GM19372 (cell line): ENCODE results near the gene CETN1.

Experiments used
- ATAC-seq: cut with Tn5 transposase; IDR thresholded peaks from one replicate; pipeline ENCODE4 v1.9.1; 2021; ENCODE audit warnings: mild to moderate bottlenecking, low read depth, moderate library complexity; ENCODE audit not compliant: unreplicated experiment

The CETN1 gene

DNA sequence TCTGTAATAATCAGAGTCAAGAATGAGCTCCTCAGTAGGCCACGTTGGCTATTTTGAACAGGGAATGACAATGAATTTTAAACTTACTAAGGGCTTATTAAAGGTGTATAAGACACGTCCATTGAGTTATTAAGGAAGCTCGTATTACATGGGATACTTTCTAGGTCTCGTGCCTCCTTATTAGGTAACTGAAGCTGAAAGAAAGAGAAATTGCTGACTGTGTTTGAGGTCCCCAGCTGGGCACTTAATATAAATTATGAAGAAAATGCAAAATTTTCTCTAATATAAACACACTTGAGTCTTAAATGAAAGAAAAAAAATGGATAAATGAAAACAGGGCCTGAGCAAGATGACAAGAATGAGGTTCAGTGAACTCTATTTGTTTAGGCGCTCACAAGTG is 38.4 kb downstream of the CETN1 start:
- no peak for ATAC-seq

DNA sequence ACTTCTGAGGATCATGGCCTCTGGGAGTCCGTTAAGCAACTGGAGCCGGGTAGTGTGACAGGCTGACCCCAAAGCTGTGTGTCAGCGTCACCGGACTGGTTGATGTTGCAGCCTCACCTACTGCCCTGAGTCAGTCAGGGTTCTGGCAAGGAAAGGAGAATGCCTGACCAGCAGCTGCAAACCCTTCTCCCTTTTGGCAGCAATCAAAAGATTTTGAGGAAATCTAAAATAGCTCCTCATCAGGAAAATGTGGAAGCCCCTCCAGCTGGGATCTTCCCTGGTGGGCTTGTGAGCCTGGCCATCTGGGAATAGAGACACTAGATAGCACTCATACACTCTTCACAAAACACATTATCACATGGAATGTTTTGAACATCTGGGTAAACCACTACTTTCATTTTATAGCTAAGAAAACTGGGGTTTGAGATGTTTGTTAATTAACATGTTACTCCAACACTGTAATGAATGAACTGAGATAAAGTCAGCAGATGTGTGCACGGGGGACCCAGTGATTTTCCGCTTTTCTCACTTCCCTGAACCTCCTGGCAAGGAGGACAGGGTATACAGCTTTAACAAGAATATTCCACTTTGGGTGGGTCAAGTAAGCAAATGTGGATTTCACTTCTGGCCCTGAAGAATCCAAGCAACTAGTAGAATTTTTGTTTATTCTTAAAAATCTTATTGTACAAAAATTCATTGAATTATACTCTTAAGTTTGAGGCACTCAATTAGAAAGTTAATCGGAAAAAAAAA is 41.3 kb downstream of the CETN1 start:
- ATAC-seq, result no peak

DNA sequence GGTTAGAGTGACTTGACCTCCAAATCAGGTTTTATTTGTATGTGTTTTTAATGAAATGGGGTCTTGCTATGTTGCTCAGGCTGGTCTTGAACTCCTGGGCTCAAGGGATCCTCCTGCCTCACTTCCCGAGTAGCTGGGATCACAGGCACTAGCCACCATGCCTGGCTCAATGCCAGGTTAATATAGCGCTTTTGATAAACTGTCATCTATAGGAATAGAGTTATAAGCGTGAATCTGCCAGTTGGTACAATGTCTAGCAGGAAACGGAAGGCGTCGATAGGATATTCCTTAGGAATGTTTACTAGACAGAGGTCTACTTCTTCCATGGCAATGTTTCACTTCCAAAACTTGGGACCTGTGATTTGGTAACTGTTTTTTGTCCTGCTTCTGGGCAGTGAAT is 42.1 kb downstream of the CETN1 start:
- ATAC-seq, result no peak

DNA sequence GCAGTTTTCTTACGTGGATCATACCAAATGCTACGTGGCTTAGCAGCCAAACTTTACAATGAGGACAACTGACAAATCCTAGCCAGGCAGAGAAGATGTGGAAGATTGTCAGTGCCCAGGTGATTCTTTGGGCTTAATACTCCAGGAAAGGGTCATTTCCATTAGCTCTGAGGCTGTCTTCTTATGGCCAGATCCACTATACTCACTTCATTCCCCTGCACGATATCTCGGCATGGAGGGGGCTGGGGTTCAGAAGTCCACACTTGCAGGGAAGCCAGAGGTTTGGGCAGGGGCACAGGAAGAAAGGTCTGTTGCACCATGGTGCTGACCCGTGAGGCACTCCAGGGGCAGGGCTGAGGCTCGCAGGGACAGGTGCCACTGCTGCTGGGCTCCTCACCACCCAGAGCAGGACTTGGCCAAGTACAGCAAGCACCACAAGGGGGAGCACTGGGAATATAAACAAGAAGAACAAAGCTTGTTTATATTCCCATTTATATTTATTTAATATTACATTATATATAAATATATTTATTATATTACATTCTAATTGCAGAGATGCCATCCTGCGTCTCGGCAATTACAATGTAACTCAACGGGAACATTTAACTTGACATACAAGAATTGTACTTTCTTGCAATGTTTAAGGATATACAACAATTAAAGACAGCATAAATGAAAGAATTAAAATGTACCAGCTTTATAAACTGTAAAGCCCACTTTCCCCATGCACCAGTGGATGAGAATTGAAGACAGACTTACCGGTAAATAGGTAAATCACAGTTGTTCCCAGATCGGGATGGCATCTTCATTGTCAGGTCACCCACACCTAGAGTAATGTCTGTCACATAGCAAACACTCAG is 43.8 kb downstream of the CETN1 start:
- peak; percentile 70 for ATAC-seq

DNA sequence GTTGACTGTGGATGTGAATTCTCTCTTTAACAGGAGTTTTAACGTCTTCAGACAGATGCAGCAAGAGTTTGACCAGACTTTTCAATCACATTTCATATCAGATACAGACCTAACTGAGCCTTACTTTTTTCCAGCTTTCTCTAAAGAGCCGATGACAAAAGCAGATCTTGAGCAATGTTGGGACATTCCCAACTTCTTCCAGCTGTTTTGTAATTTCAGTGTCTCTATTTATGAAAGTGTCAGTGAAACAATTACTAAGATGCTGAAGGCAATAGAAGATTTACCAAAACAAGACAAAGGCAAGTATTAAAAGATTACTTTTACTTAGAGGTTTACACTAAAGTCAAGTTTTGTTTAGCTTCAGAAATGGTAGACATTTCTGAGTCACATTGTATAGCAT is 47.1 kb downstream of the CETN1 start:
- ATAC-seq, result no peak

DNA sequence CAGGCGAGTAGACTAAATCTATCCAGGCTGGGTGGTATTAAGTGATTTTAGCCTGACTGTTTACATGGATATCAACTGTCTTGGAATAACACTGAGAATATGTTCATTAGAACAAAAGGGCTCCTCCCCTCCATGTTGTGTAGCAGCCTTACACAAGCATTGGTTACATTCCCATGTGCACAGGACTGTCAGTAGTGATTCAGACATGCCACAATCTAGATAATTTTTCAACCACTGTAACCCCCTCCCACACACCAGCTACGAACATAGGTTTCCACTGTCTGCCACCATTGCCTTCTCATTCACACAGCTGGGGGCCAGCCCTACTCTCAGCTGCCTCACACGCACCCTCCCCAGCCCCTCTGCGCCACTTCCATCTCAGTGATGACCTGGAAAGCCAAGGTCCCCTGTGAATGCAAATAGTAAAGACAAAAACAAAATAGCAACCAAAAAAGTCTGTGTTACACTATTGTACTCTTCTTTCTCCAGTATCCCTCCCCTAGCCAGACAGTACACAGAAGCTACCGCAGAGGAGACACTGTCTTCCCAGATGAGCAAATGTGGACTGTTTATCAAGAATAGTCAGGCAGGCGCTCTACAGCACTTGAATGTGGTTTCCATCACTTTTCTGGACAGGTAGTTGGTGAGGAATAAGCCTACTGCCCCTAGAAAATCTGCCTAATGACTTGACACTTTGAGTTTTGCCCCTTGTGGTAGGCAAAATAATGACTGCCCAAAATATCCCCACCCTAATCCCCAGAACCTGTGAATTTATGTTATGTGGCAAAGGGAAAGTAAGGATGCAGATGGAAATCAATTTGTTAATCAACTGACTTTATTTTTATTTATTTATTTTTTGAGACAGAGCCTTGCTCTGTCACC is 49.3 kb downstream of the CETN1 start:
- no peak for ATAC-seq

DNA sequence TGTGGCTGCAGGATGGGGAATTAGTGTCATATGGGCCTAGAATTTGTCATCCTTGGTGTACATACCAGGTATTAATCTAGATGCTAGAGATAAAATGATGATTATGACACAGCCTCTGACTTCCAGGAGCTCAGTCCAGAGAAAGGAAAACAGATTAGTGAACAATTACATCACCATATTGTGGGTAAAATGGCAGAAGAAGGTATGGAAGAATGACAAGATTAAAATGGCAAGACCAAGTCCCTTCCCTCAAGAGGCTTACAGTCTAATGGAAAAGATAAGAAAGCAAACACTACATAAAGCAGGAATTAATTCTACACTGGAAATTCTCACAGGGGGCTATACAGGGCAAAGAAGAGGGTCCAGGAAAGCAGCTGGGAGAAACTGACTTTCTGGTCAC is 51.4 kb downstream of the CETN1 start:
- ATAC-seq, result no peak
